ENCODE measurements around the gene ZMYM4. TPM values are rescaled to one million over a fixed set of nuclear protein-coding genes. Genes with fewer than 3 reads are reported as not detected.

ZMYM4 gene
- total RNA-seq = 10 to 100 TPM; 26.1 to 37.7 (median 35.0) TPM
- polyA plus RNA-seq = 10 to 100 TPM in 1 of 2 donors, 1 to 10 TPM in 1; 6.7 to 12.4 TPM
- long read RNA-seq, donor 1, partial matches to known transcripts = 11 of 15 reads
- long read RNA-seq, donor 1, other reads (novel, unspliced or antisense) = 4 of 15 reads
- long read RNA-seq, donor 2, partial matches to known transcripts = 4 of 6 reads
- long read RNA-seq, donor 2, other reads (novel, unspliced or antisense) = 2 of 6 reads
- long read RNA-seq, donor 3, partial matches to known transcripts = 39 of 44 reads
- long read RNA-seq, donor 3, other reads (novel, unspliced or antisense) = 5 of 44 reads

DNA sequence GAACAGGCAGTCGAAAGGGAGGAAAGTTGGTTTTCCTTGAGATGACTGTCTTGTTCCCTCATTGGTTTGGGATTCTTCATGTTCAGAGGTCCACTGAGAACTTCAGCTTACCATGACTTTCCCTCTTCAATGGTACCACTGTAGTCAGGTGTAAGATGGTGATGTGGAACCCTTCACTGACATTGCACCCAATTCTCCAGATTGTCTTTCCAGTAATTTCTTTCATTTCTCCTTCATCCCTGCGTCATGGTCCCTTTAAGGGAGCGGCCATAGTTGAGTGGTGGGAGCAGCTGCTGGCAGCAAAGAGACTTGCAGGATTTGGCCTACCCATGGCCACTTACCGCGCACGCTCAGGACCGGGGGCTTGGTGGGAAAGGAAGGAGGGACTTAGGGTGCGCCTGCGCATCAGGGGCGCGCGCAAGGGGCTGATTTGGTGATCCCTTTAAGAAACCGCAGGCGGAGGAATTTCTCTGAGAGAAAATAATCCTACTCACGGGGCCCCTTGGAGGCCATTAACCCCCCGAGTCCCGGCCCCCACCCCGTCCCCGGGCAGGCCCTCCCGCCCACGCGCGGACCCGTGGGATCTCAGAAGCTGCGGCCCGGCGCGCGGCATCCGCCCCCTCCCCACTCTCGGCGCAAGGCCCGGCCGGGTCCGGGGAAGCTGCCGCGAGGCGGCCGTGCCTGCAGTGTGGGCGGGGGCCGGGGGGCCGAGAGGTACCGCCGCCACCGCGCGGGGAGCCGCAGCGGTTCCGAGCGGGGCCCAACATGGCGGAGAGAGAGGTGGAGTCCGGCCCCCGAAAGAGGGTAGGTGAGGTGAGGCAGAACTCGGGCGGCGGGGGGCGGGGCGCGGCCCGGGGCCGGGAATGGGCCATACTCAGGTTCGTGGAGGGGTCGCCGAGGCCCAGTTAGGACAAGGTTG is at the start of gene ZMYM4:
Gene ZMYM4, plus strand, starts transcription at position 428 of the 919 bp plus-strand sequence. Its CDS starts 338 bp downstream, at position 766.
- intact Hi-C loops (cut with DNase I) = loop anchor here in 4 of 10 donors (10.0 kb wide), 3 partner anchors 54 to 74 kb away; partner anchors contain the start of gene SFPQ (in 2 of the 4)
- peaks cover 0 to 10% (median 0%) of the 10 kb centered on the region in 9 donors for H3K36me3 ChIP-seq
- no peaks in the 10 kb centered on the region for H3K27me3 ChIP-seq
- H3K27ac ChIP-seq = peak within 1 kb of the TSS; percentile 59 to 97 (median 88)
- H3K4me1 ChIP-seq = peaks cover 0 to 45% (median 19%) of the 10 kb centered on the region in 9 donors
- DNase-seq = peak; percentile 93 to 96
- TF ChIP-seq, protein P1, sequence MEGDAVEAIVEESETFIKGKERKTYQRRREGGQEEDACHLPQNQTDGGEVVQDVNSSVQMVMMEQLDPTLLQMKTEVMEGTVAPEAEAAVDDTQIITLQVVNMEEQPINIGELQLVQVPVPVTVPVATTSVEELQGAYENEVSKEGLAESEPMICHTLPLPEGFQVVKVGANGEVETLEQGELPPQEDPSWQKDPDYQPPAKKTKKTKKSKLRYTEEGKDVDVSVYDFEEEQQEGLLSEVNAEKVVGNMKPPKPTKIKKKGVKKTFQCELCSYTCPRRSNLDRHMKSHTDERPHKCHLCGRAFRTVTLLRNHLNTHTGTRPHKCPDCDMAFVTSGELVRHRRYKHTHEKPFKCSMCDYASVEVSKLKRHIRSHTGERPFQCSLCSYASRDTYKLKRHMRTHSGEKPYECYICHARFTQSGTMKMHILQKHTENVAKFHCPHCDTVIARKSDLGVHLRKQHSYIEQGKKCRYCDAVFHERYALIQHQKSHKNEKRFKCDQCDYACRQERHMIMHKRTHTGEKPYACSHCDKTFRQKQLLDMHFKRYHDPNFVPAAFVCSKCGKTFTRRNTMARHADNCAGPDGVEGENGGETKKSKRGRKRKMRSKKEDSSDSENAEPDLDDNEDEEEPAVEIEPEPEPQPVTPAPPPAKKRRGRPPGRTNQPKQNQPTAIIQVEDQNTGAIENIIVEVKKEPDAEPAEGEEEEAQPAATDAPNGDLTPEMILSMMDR (IDR thresholded peaks at IDR 0.05) = peak in 2 of 9 donors; percentile 16 to 25
- H3K9me3 ChIP-seq = no peaks in the 10 kb centered on the region
- 2% methylated on average over 57 to 65 of the region's 65 CpGs for WGBS, 2 donors
- H3K4me3 ChIP-seq = peak within 1 kb of the TSS; percentile 70 to 97 (median 90)
- peak; percentile 98 to 99 (median 98) for ATAC-seq

DNA sequence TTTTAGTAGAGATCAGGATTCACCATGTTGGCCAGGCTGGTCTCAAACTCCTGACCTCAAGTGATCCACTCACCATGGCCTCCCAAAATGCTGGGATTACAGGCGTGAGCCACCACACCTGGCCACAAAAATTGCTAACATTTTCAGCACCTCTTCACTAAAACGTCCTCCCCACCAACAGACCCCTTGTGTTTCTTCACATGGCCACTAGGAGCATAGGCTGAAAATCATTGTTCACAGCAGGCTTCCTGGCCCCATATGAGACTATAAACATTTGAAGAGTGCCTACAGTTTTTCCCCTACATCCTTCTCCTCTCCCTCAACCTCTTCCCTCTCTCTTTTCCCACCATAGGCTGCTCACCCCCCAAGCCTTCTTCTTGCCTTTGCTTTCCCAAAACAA is 47.5 kb upstream of the ZMYM4 start:
- DNase-seq (no peak), ATAC-seq (no peak)
- intact Hi-C loops (cut with DNase I) = no loop called here
- Histone ChIP-seq H3K4me3 (no peak overlapping the region), H3K27ac (no peak overlapping the region), H3K4me1 (peaks cover 0 to 15% (median 0%) of the 10 kb centered on the region in 9 donors), H3K36me3 (no peaks in the 10 kb centered on the region), H3K9me3 (no peaks in the 10 kb centered on the region), H3K27me3 (no peaks in the 10 kb centered on the region)
- 47% methylated on average over 2 of the region's 2 CpGs for WGBS, 2 donors
- TF ChIP-seq, protein P1 (IDR thresholded peaks at IDR 0.05) = peak in 3 of 9 donors; percentile 4 to 47 (median 17)

DNA sequence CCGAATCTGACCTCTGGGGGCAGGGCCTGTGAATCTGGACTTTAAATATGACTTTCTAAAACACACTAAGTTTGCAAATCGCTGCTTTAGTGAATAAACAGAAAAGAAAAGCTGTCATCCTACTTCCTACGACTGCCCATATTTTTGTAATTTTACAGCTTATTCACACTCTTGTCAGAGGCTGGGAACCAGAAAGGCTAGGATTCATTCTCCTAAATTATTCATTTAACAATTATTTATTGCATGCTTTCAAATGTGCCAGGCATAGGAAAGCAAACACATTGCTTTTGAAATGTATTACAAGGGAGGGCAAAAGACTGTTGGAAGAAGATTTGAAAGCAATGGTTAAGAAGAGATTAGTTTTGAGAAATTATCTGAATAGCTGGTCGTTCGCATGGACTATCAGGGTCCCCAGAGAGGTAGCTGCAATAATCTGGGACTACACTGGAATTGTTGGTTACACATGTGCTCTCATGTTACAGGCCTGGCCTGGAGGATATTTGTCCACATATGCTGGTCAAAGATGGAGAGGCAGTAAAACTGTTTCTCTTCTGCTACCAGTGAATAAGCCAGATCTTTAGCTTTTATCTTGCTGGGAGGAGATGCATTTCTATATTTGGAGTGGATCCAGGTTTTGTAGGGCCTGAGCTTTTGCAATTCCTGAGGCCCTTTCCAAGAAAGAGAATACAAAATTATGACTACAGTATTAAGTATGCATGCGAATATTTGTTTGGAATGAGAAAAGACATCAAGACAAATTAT is 46.0 kb upstream of the ZMYM4 start:
- H3K9me3 ChIP-seq = no peaks in the 10 kb centered on the region
- no peak for DNase-seq
- ATAC-seq = peak in 5 of 8 donors; percentile 24 to 57 (median 47)
- H3K27me3 ChIP-seq = no peaks in the 10 kb centered on the region
- H3K4me3 ChIP-seq = no peak overlapping the region
- peaks cover 0 to 15% (median 0%) of the 10 kb centered on the region in 9 donors for H3K4me1 ChIP-seq
- no peaks in the 10 kb centered on the region for H3K36me3 ChIP-seq
- 56 to 58% methylated on average over 6 of the region's 6 CpGs for WGBS, 2 donors
- TF ChIP-seq, protein P1 (IDR thresholded peaks at IDR 0.05) = no peak
- intact Hi-C loops (cut with DNase I) = no loop called here
- peak overlapping the region in 3 of 10 donors; percentile 7 to 22 (median 21) for H3K27ac ChIP-seq
